ENCODE results near the gene CDC42EP2. TPM values are rescaled to one million over a fixed set of nuclear protein-coding genes. Genes with fewer than 3 reads are reported as not detected.

CDC42EP2 gene
- total and polyA plus RNA-seq, 10 of the 15 experiments (the other 5 are each of a cell fraction or from before 2014, with no cell fraction given) = 0.03 to 1.2 (median 0.09) TPM; not detected in 3

- in situ Hi-C loops (cut with MboI) (no loop called here), intact Hi-C loops (cut with micrococcal nuclease; ENCODE audit: unreplicated experiment) (no loop called here)
- SMC1A ChIA-PET (ENCODE audit: uncharacterized antibody, unreplicated experiment) = interaction anchor here (0.9 to 10.3 kb wide), 5 partner anchors 12 to 52 kb away, joined by 3 to 180 read pairs (median 19); partner anchors contain the start of genes CDC42EP2 and POLA2
- no peak for TF ChIP-seq SRF (IDR thresholded peaks at IDR 0.05; ENCODE audit: low read depth in 2 of 2, low read length in 2 of 2)
- TF ChIP-seq PML (IDR thresholded peaks at IDR 0.05; ENCODE audit: low read length) = no peak
- TF ChIP-seq HDAC6 (IDR thresholded peaks at IDR 0.05; ENCODE audit: unreplicated experiment) = no peak
- TF ChIP-seq, protein P1, sequence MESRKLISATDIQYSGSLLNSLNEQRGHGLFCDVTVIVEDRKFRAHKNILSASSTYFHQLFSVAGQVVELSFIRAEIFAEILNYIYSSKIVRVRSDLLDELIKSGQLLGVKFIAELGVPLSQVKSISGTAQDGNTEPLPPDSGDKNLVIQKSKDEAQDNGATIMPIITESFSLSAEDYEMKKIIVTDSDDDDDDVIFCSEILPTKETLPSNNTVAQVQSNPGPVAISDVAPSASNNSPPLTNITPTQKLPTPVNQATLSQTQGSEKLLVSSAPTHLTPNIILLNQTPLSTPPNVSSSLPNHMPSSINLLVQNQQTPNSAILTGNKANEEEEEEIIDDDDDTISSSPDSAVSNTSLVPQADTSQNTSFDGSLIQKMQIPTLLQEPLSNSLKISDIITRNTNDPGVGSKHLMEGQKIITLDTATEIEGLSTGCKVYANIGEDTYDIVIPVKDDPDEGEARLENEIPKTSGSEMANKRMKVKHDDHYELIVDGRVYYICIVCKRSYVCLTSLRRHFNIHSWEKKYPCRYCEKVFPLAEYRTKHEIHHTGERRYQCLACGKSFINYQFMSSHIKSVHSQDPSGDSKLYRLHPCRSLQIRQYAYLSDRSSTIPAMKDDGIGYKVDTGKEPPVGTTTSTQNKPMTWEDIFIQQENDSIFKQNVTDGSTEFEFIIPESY (IDR thresholded peaks at IDR 0.05) = no peak
- TF ChIP-seq CBX3 (IDR thresholded peaks at IDR 0.05; ENCODE audit: borderline replicate concordance, low read depth) = no peak
- TF ChIP-seq MEF2A (IDR thresholded peaks at IDR 0.05; ENCODE audit: insufficient read depth, low read depth, low read length) = no peak
- TF ChIP-seq FOXK2 (IDR thresholded peaks at IDR 0.05) = no peak
- TF ChIP-seq HDAC2 (IDR thresholded peaks at IDR 0.05) = no peak
- TF ChIP-seq NR2F1 (conservative IDR thresholded peaks at IDR 0.05) = no peak
- TF ChIP-seq, protein P2, sequence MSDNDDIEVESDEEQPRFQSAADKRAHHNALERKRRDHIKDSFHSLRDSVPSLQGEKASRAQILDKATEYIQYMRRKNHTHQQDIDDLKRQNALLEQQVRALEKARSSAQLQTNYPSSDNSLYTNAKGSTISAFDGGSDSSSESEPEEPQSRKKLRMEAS (IDR thresholded peaks at IDR 0.05; ENCODE audit: low read depth, low read length) = no peak
- TF ChIP-seq, protein P3, sequence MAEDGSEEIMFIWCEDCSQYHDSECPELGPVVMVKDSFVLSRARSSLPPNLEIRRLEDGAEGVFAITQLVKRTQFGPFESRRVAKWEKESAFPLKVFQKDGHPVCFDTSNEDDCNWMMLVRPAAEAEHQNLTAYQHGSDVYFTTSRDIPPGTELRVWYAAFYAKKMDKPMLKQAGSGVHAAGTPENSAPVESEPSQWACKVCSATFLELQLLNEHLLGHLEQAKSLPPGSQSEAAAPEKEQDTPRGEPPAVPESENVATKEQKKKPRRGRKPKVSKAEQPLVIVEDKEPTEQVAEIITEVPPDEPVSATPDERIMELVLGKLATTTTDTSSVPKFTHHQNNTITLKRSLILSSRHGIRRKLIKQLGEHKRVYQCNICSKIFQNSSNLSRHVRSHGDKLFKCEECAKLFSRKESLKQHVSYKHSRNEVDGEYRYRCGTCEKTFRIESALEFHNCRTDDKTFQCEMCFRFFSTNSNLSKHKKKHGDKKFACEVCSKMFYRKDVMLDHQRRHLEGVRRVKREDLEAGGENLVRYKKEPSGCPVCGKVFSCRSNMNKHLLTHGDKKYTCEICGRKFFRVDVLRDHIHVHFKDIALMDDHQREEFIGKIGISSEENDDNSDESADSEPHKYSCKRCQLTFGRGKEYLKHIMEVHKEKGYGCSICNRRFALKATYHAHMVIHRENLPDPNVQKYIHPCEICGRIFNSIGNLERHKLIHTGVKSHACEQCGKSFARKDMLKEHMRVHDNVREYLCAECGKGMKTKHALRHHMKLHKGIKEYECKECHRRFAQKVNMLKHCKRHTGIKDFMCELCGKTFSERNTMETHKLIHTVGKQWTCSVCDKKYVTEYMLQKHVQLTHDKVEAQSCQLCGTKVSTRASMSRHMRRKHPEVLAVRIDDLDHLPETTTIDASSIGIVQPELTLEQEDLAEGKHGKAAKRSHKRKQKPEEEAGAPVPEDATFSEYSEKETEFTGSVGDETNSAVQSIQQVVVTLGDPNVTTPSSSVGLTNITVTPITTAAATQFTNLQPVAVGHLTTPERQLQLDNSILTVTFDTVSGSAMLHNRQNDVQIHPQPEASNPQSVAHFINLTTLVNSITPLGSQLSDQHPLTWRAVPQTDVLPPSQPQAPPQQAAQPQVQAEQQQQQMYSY (CRISPR knock-in tag; IDR thresholded peaks at IDR 0.05) = no peak
- no peak for TF ChIP-seq SP1 (IDR thresholded peaks at IDR 0.05; ENCODE audit: low read depth, low read length)
- no peak for TF ChIP-seq ZNF622 (IDR thresholded peaks at IDR 0.05)
- no peak for TF ChIP-seq BMI1 (IDR thresholded peaks at IDR 0.05; ENCODE audit: borderline replicate concordance)
- TF ChIP-seq SMAD5 (IDR thresholded peaks at IDR 0.05; ENCODE audit: low read depth) = no peak
- no peak overlapping the region for H3K27ac ChIP-seq (ENCODE audit: control insufficient read depth, insufficient read depth)
- no peaks in the 10 kb centered on the region for H3K9me3 ChIP-seq (replicated peaks; ENCODE audit: control insufficient read depth, insufficient read depth, low read length)
- FAIRE-seq (no peak), DNase-seq (ENCODE audit: low read depth, low spot score) (no peak), ATAC-seq (no peak)
- H3K4me1 ChIP-seq (ENCODE audit: control insufficient read depth, insufficient read depth, low read length) = peaks cover 9% of the 10 kb centered on the region; the same call in 1 of the 2 replicates
- H3K79me2 ChIP-seq (ENCODE audit: control insufficient read depth, insufficient read depth, low read length) = no peaks in the 10 kb centered on the region
- CTCF ChIA-PET = interaction anchor here (0.5 to 11.8 kb wide), 11 partner anchors 13 to 365 kb away, joined by 3 to 351 read pairs (median 4); partner anchors contain the start of genes CDC42EP2 and DPF2
- H3K27me3 ChIP-seq (replicated peaks in 1 of 2; ENCODE audit: control insufficient read depth in 2 of 2, insufficient read depth in 2 of 2, low read length in 1 of 2) = no peaks in the 10 kb centered on the region
- H3K9ac ChIP-seq (ENCODE audit: control insufficient read depth, insufficient read depth, low read length) = no peak overlapping the region
- POLR2A ChIA-PET = interaction anchor here (1.1 to 2.4 kb wide), 3 partner anchors 16 to 57 kb away, joined by 3 to 11 read pairs (median 3); partner anchors contain the start of genes DPF2 and POLA2
- 94% methylated on average over 2 of the region's 2 CpGs for WGBS (ENCODE audit: insufficient coverage, insufficient replicate concordance, low lambda C conversion rate, missing lambda C conversion rate)
- RAD21 ChIA-PET (ENCODE audit: unreplicated experiment) = interaction anchor here (1.5 to 8.7 kb wide), 4 partner anchors 17 to 56 kb away, joined by 5 to 254 read pairs (median 12); partner anchors contain the start of genes CDC42EP2, DPF2 and POLA2
- H4K20me1 ChIP-seq (ENCODE audit: control insufficient read depth, insufficient read depth) = no peaks in the 10 kb centered on the region
- no peak overlapping the region for H3K4me2 ChIP-seq (ENCODE audit: control insufficient read depth, insufficient read depth)
- no peak overlapping the region for H2AFZ ChIP-seq (ENCODE audit: control insufficient read depth, low read depth, low read length)
- H3K4me3 ChIP-seq = no peak overlapping the region
- no TSS peak for BruUV-seq (replicated peaks)
- H3K36me3 ChIP-seq (ENCODE audit: control insufficient read depth in 2 of 2, insufficient read depth in 2 of 2, low read length in 1 of 2) = peaks cover 14 to 34% of the 10 kb centered on the region in 2 experiments
Measured at GRCh38 chr11:65278356-65278755, 36.3 kb upstream of the CDC42EP2 start.

Data from GM12878 (cell line).